Ishikawa (cell line): Measurements from ENCODE around the gene NEGR1.

ENCODE experiments used
- CEBPB ChIP-seq: IDR thresholded peaks from 2 replicates; pipeline ENCODE4 v1.6.1; 2012
- CREB1 ChIP-seq: IDR thresholded peaks from 2 replicates; pipeline ENCODE4 v1.6.1; 2012; ENCODE audit warnings: low read depth
- EGR1 ChIP-seq: IDR thresholded peaks from 2 replicates; pipeline ENCODE4 v1.6.1; 2012
- EP300 ChIP-seq: IDR thresholded peaks from 2 replicates; pipeline ENCODE4 v1.6.1; 2012; ENCODE audit warnings: borderline replicate concordance
- FOXM1 ChIP-seq: IDR thresholded peaks from 2 replicates; pipeline ENCODE4 v1.6.1; 2012; ENCODE audit warnings: low read depth, borderline replicate concordance
- NFIC ChIP-seq: IDR thresholded peaks from 2 replicates; pipeline ENCODE4 v1.6.1; 2012
- RAD21 ChIP-seq: IDR thresholded peaks from 2 replicates; pipeline ENCODE4 v1.6.1; 2012; ENCODE audit warnings: low read depth
- TAF1 ChIP-seq: IDR thresholded peaks from 2 replicates; pipeline ENCODE4 v1.6.1; 2012; ENCODE audit warnings: low read depth, mild to moderate bottlenecking
- TCF12 ChIP-seq: IDR thresholded peaks from 2 replicates; pipeline ENCODE4 v1.6.1; 2012; ENCODE audit warnings: low read depth
- TEAD4 ChIP-seq: IDR thresholded peaks from 2 replicates; pipeline ENCODE4 v1.6.1; 2012
- YY1 ChIP-seq: IDR thresholded peaks from 2 replicates; pipeline ENCODE4 v1.6.1; 2012; ENCODE audit warnings: low read depth
- ZBTB7A ChIP-seq: IDR thresholded peaks from 2 replicates; pipeline ENCODE4 v1.6.1; 2012; ENCODE audit warnings: low read depth
- TF ChIP-seq, protein P1 (sequence below): IDR thresholded peaks from 2 replicates; pipeline ENCODE4 v1.6.1; 2012; ENCODE audit warnings: low read depth, mild to moderate bottlenecking
- TF ChIP-seq, protein P2 (sequence below): IDR thresholded peaks from 2 replicates; pipeline ENCODE4 v1.6.1; 2012
- TF ChIP-seq, protein P3 (sequence below): IDR thresholded peaks from 2 replicates; pipeline ENCODE4 v1.6.1; 2012

The NEGR1 gene

DNA sequence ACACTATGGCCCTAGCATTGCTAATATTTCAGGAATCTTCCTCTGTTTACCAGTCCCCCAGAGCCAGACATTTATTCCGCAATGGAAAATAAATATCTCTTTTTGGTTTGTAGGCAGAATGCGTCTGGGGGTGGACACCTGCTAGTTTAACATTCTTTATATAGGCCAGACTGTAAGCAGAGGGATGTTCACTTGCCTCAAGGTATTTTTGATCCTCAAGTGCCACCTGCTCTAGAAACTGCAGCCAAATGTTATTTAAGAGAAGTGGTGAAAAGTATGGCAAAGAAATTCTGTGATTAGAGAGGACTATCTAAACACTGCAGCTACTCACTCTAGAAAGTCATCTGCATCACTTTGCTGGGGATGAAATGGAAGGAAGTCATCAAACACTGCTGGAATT, 164.7 kb downstream of the NEGR1 start:
- no peak for TF ChIP-seq EGR1
- no peak for TF ChIP-seq RAD21
- no peak for TF ChIP-seq TEAD4
- TF ChIP-seq TAF1, result no peak
- TF ChIP-seq CREB1, result no peak
- no peak for TF ChIP-seq ZBTB7A
- TF ChIP-seq, protein P1, sequence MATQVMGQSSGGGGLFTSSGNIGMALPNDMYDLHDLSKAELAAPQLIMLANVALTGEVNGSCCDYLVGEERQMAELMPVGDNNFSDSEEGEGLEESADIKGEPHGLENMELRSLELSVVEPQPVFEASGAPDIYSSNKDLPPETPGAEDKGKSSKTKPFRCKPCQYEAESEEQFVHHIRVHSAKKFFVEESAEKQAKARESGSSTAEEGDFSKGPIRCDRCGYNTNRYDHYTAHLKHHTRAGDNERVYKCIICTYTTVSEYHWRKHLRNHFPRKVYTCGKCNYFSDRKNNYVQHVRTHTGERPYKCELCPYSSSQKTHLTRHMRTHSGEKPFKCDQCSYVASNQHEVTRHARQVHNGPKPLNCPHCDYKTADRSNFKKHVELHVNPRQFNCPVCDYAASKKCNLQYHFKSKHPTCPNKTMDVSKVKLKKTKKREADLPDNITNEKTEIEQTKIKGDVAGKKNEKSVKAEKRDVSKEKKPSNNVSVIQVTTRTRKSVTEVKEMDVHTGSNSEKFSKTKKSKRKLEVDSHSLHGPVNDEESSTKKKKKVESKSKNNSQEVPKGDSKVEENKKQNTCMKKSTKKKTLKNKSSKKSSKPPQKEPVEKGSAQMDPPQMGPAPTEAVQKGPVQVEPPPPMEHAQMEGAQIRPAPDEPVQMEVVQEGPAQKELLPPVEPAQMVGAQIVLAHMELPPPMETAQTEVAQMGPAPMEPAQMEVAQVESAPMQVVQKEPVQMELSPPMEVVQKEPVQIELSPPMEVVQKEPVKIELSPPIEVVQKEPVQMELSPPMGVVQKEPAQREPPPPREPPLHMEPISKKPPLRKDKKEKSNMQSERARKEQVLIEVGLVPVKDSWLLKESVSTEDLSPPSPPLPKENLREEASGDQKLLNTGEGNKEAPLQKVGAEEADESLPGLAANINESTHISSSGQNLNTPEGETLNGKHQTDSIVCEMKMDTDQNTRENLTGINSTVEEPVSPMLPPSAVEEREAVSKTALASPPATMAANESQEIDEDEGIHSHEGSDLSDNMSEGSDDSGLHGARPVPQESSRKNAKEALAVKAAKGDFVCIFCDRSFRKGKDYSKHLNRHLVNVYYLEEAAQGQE, result no peak
- no peak for TF ChIP-seq TCF12
- TF ChIP-seq, protein P2, sequence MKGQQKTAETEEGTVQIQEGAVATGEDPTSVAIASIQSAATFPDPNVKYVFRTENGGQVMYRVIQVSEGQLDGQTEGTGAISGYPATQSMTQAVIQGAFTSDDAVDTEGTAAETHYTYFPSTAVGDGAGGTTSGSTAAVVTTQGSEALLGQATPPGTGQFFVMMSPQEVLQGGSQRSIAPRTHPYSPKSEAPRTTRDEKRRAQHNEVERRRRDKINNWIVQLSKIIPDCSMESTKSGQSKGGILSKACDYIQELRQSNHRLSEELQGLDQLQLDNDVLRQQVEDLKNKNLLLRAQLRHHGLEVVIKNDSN, result no peak
- TF ChIP-seq, protein P3, sequence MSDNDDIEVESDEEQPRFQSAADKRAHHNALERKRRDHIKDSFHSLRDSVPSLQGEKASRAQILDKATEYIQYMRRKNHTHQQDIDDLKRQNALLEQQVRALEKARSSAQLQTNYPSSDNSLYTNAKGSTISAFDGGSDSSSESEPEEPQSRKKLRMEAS, result no peak
- TF ChIP-seq EP300, result no peak
- TF ChIP-seq YY1, result no peak

DNA sequence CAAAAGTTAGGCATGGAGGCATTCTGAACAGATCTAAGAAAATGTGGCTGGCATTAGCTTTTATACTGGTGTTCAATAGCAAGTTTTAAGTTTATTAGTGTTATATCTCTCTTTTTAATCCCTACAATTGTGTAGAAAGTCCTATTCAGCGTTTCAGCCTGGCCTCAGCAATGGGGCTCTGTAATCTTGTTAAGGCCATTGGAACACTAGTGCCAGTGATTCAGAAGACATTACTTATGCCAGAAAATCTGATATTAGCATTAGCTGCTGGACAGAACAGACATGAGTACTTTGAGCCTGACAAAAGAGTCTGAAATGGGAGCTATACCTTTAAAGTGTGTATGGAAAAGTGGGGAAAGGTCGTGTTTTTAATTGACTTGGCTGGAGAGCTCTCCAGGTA, 167.0 kb downstream of the NEGR1 start:
- TF ChIP-seq TEAD4 (no peak), FOXM1 (no peak), EP300 (no peak), TCF12 (no peak), NFIC (no peak), CREB1 (no peak), TAF1 (no peak), ZBTB7A (no peak)
- TF ChIP-seq, protein P2, result no peak
- TF ChIP-seq, protein P1, result no peak

DNA sequence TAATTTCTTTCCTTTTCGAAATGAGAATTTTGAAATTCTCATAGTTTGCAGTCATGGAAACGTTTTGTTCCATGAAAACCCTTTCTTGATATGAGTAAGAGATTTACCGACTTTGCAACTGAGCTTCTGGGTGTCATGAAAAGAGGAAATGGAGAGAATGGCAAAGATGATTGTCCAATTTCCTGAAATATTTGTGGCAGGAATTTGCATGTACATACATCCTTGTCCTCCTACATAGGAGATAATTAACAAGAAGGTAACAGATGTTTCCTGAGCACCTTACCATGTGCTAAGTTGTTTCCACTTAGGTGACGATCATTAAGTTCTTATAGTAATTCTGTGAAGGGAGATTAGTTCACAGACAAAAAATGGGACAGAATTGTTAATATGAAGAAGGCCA, 170.7 kb downstream of the NEGR1 start:
- TF ChIP-seq TAF1 (no peak), RAD21 (no peak), TEAD4 (no peak), ZBTB7A (no peak)

DNA sequence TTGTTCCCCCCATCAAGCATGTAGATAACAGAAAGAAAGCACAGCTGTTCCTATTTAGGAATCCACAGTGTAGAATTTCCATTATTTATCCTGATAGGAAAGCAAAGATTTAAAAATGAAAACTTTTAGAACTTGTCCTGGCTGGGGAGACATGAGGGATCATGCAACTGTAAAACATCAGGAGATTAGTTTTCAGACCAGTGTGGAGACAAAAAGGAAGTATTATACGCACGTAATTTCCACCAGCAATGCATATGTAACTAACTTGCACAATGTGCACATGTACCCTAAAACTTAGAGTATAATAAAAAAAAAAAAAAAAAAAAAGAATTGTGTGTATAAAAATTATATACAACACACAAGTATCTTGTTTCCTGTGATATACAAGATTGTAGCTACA, 172.4 kb downstream of the NEGR1 start:
- TF ChIP-seq NFIC (no peak), EP300 (no peak), FOXM1 (no peak), RAD21 (no peak), TEAD4 (no peak), TCF12 (no peak), ZBTB7A (no peak), TAF1 (no peak), CEBPB (no peak), YY1 (no peak), CREB1 (no peak), EGR1 (no peak)
- TF ChIP-seq, protein P1, result no peak
- TF ChIP-seq, protein P2, result no peak
- TF ChIP-seq, protein P3, result no peak
